Heart left ventricle (tissue), 16 donors: ENCODE data around the gene SFN. TPM values are rescaled to one million over a fixed set of nuclear protein-coding genes. Genes with fewer than 3 reads are reported as not detected.

Source experiments
- ATAC-seq, 4 donors: fragments of 200-7000 bp; cut with Tn5 transposase; one replicate each; pipeline ENCODE4 v1.9.1; 2020 to 2022; ENCODE audit warnings: moderate library complexity in 4 of 4, mild to moderate bottlenecking in 3 of 4, moderate number of reproducible peaks in 1 of 4
- DNase-seq, 5 donors: peaks; one replicate each; pipeline ENCODE4 v3.0.0-alpha.2; 2020
- H3K27ac ChIP-seq, 12 donors: fragments of 200-600 bp; sonication (generic) in 4 of 12; one replicate each; pipeline versions ENCODE4 v1.5.0 to v1.8.0; 2016 to 2022; ENCODE audit warnings: mild to moderate bottlenecking in 2 of 12
- H3K27me3 ChIP-seq, 9 donors: fragments of 200-600 bp; sonication (generic) in 2 of 9; one replicate each; pipeline versions ENCODE4 v1.5.1 to v1.8.0; 2016 to 2022; ENCODE audit warnings: mild to moderate bottlenecking in 3 of 9
- H3K36me3 ChIP-seq, 9 donors: fragments of 200-600 bp; sonication (generic) in 2 of 9; one replicate each; pipeline versions ENCODE4 v1.5.0 to v1.8.0; 2018 to 2022; ENCODE audit warnings: mild to moderate bottlenecking in 2 of 9
- H3K4me1 ChIP-seq, 12 donors: fragments of 200-600 bp; sonication (generic) in 4 of 12; one replicate each; pipeline versions ENCODE4 v1.5.0 to v1.8.0; 2016 to 2022; ENCODE audit warnings: mild to moderate bottlenecking in 3 of 12
- H3K4me3 ChIP-seq, 12 donors: fragments of 200-600 bp; sonication (generic) in 4 of 12; one replicate each; pipeline versions ENCODE4 v1.5.0 to v1.8.0; 2017 to 2022; ENCODE audit warnings: mild to moderate bottlenecking in 9 of 12, moderate library complexity in 4 of 12
- H3K9me3 ChIP-seq, 12 donors: fragments of 200-600 bp; sonication (generic) in 4 of 12; one replicate each; pipeline versions ENCODE4 v1.5.0 to v1.8.0; 2016 to 2022; ENCODE audit warnings: mild to moderate bottlenecking in 1 of 12
- CTCF ChIP-seq, 12 donors: fragments of 200-600 bp; sonication (generic) in 4 of 12; IDR thresholded peaks; one replicate each; pipeline versions ENCODE4 v1.5.0 to v1.8.0; 2018 to 2022; ENCODE audit warnings: antibody characterized with exemption in 12 of 12, mild to moderate bottlenecking in 5 of 12
- POLR2A ChIP-seq, 2 donors: fragments of 450-650 bp; IDR thresholded peaks; one replicate each; pipeline ENCODE4 v1.6.1; 2017; ENCODE audit warnings: antibody characterized with exemption in 2 of 2, mild to moderate bottlenecking in 2 of 2, moderate library complexity in 2 of 2
- whole genome bisulfite sequencing, 4 donors: extraction: QIAGEN DNeasy Blood & Tissue Kit in 2 of 4; methylation state at CpG; one replicate each; pipeline versions ENCODE4 v1.1.5 to v1.1.7; 2013 to 2018; 5-methylcytosine and 5-hydroxymethylcytosine counted together
- intact Hi-C, 10 donors: fragments of 100-400 bp; cut with DNase I; formaldehyde crosslinking; loops; one replicate each; pipeline versions ENCODE4 v1.11.1 to v1.14.2; 2022
- polyA plus RNA-seq, 2 donors: library from polyadenylated mRNA; stranded (reverse); fragments of 200-250 nt; gene quantifications; one replicate each; pipeline ENCODE4 v1.2.3, GENCODE V29; 2013
- total RNA-seq, 9 donors: library from RNA; depleted of rRNA in 2 of 9; stranded (reverse); fragments of >200 nt in 2 of 9; fragmentation: NEBNext Ultra II Directional in 3 of 9; extraction: Animal tissue kit (Norgen Biotek cat#: 25700) in 3 of 9; gene quantifications; one replicate each; pipeline versions ENCODE4 v1.1.0 to v1.2.4, GENCODE V29; 2016 to 2023
- donor health status: ischemic (EF 13 %, LVEDD 7.1; RV severe dilation, severe dysfunction).
- donor health status: healthy with polysubstance abuse.
- donor health status: DM: no; HTN: yes; CAD: no.
- donor health status: DM: no; HTN: no; CAD: no.
- donor health status: ischemic (EF 25% LVEDD 6.9; RV normal size, moderate dysfunction).
- donor health status: ischemic (EF 25% LVEDD 5.7; RV mildly dilated, moderate dysfunction).
- donor health status: healthy.
- donor health status: DM: yes; HTN: yes; CAD: no.
- donor health status: ischemic (EF 35%, LVEDD 5.7; RV mildly dilated, moderate dysfunction).
- donor health status: nonischemic (EF 11% LVEDD 7.7; RV severe dilation, severe dysfunction).
- donor health status: DM: yes; HTN: yes; CAD: no.
- donor health status: PGD.
- donor health status: ischemic (EF 29% LVEDD 5.4; RV normal size, mild dysfunction).
- donor health status: nonischemic (EF 23%, LVEDD 6.1; RV moderate dilation, normal function).

SFN gene
- total and polyA plus RNA-seq, 11 donors, result 0.11 to 0.42 (median 0.31) TPM; not detected in 7

- Histone ChIP-seq H3K9me3 (no peaks in the 10 kb centered on the region), H3K36me3 (peaks cover 0 to 4% (median 0%) of the 10 kb centered on the region in 9 donors), H3K4me3 (peak overlapping the region; percentile 8 to 66 (median 52)), H3K27me3 (no peaks in the 10 kb centered on the region), H3K27ac (peak overlapping the region; percentile 80 to 98 (median 90)), H3K4me1 (peaks cover 0 to 31% (median 3%) of the 10 kb centered on the region in 12 donors)
- DNase-seq (no peak), ATAC-seq (peak in 2 of 4 donors; percentile 0 to 1)
- intact Hi-C loops, result no loop called here
- TF ChIP-seq CTCF (IDR thresholded peaks at IDR 0.05) (no peak), POLR2A (IDR thresholded peaks at IDR 0.05) (no peak)
- 46 to 53% (median 50%) methylated on average over 3 to 5 of the region's 5 CpGs for WGBS, 4 donors
Measured at GRCh38 chr1:26913389-26913753, 50.4 kb downstream of the SFN start.

Other genes starting within 250 kb of the SFN start
- 10 to 100 TPM; 29.0 to 73.9 (median 49.9) TPM for gene ARID1A, start 167.1 kb upstream of the SFN start, total RNA-seq
- 10 to 100 TPM; 14.1 to 33.0 TPM for gene ARID1A, start 167.1 kb upstream of the SFN start, polyA plus RNA-seq
- 1 to 10 TPM; 4.3 to 8.8 (median 5.6) TPM for gene PIGV, start 75.2 kb upstream of the SFN start, total RNA-seq
- gene PIGV, start 75.2 kb upstream of the SFN start, polyA plus RNA-seq, result 1 to 10 TPM; 2.7 to 4.4 TPM
- gene ZDHHC18, start 36.5 kb upstream of the SFN start, total RNA-seq, result 10 to 100 TPM in 8 of 9 donors, 1 to 10 TPM in 1; 9.2 to 22.5 (median 12.2) TPM
- 10 to 100 TPM in 1 of 2 donors, 1 to 10 TPM in 1; 8.7 to 18.5 TPM for gene ZDHHC18, start 36.5 kb upstream of the SFN start, polyA plus RNA-seq
- 10 to 100 TPM in 8 of 9 donors, 1 to 10 TPM in 1; 7.6 to 27.4 (median 17.1) TPM for gene GPN2, start 27.1 kb downstream of the SFN start, total RNA-seq
- gene GPN2, start 27.1 kb downstream of the SFN start, polyA plus RNA-seq, result 10 to 100 TPM; 12.0 to 15.7 TPM
- gene GPATCH3, start 37.3 kb downstream of the SFN start, total RNA-seq, result 10 to 100 TPM in 3 of 9 donors, 1 to 10 TPM in 6; 6.0 to 14.9 (median 9.0) TPM
- 10 to 100 TPM in 1 of 2 donors, 1 to 10 TPM in 1; 7.7 to 11.7 TPM for gene GPATCH3, start 37.3 kb downstream of the SFN start, polyA plus RNA-seq
- gene NR0B2, start 50.8 kb downstream of the SFN start, total RNA-seq, result 10 to 100 TPM in 2 of 9 donors, 1 to 10 TPM in 7; 2.4 to 19.2 (median 6.6) TPM
- gene NR0B2, start 50.8 kb downstream of the SFN start, polyA plus RNA-seq, result 1 to 10 TPM; 2.0 to 6.6 TPM
- 10 to 100 TPM; 53.6 to 78.6 (median 57.4) TPM for gene NUDC, start 58.6 kb downstream of the SFN start, total RNA-seq
- 10 to 100 TPM; 69.7 to 99.6 TPM for gene NUDC, start 58.6 kb downstream of the SFN start, polyA plus RNA-seq
- under 1 TPM in 2 of 9 donors, not detected in 7; 0.12 to 0.45 TPM for gene KDF1, start 97.3 kb downstream of the SFN start, total RNA-seq
- under 1 TPM in 1 of 2 donors, not detected in 1; 0.03 TPM for gene KDF1, start 97.3 kb downstream of the SFN start, polyA plus RNA-seq
- 10 to 100 TPM; 16.6 to 68.5 (median 21.7) TPM for gene TRNP1, start 130.5 kb downstream of the SFN start, total RNA-seq
- 10 to 100 TPM; 18.4 to 38.9 TPM for gene TRNP1, start 130.5 kb downstream of the SFN start, polyA plus RNA-seq
- 10 to 100 TPM in 8 of 9 donors, 1 to 10 TPM in 1; 9.1 to 78.4 (median 32.6) TPM for gene TENT5B, start 149.7 kb downstream of the SFN start, total RNA-seq
- 10 to 100 TPM; 19.8 to 62.2 TPM for gene TENT5B, start 149.7 kb downstream of the SFN start, polyA plus RNA-seq